Sigmoid colon (tissue), 7 donors: ENCODE data around the gene CENPO. TPM values are rescaled to one million over a fixed set of nuclear protein-coding genes. Genes with fewer than 3 reads are reported as not detected.
A peak's percentile ranks its signal among the peaks of the same experiment; 100 is the strongest.

Experiments
- DNase-seq: peaks from one replicate; pipeline ENCODE4 v3.0.0-alpha.2; 2019
- H3K27ac ChIP-seq, 4 donors: fragments of 200-600 bp; sonication (generic); one replicate each; pipeline ENCODE4 v1.5.1; 2016 to 2019; ENCODE audit warnings: mild to moderate bottlenecking in 1 of 4
- H3K27me3 ChIP-seq, 3 donors: fragments of 200-600 bp; sonication (generic); one replicate each; pipeline ENCODE4 v1.5.1; 2019; ENCODE audit warnings: mild to moderate bottlenecking in 1 of 3
- H3K36me3 ChIP-seq, 4 donors: fragments of 200-600 bp; sonication (generic); one replicate each; pipeline ENCODE4 v1.5.1; 2016 to 2019
- H3K4me1 ChIP-seq, 4 donors: fragments of 200-600 bp; sonication (generic); one replicate each; pipeline ENCODE4 v1.5.1; 2017 to 2019
- H3K4me3 ChIP-seq, 4 donors: fragments of 200-600 bp; sonication (generic); one replicate each; pipeline ENCODE4 v1.5.1; 2017 to 2019; ENCODE audit warnings: mild to moderate bottlenecking in 2 of 4, moderate library complexity in 1 of 4
- H3K9me3 ChIP-seq, 4 donors: fragments of 200-600 bp in 3 of 4; sonication (generic) in 3 of 4; one replicate each; pipeline versions ENCODE4 v1.5.1 to v1.6.1; 2013 to 2019
- EP300 ChIP-seq, 4 donors: sonication (generic); formaldehyde crosslinking; IDR thresholded peaks; one replicate each; pipeline ENCODE4 v1.6.1; 2017; ENCODE audit warnings: antibody characterized with exemption in 4 of 4
- POLR2A ChIP-seq, 2 donors: fragments of 450-650 bp; IDR thresholded peaks; one replicate each; pipeline ENCODE4 v1.6.1; 2016; ENCODE audit warnings: antibody characterized with exemption in 2 of 2, mild to moderate bottlenecking in 2 of 2, moderate library complexity in 2 of 2
- POLR2AphosphoS5 ChIP-seq, 4 donors: sonication (generic); formaldehyde crosslinking; IDR thresholded peaks; one replicate each; pipeline ENCODE4 v1.6.1; 2017; ENCODE audit warnings: antibody characterized with exemption in 4 of 4
- WGBS, 2 donors: extraction: QIAGEN DNeasy Blood & Tissue Kit; methylation state at CpG; one replicate each; pipeline ENCODE4 v1.1.7; 2013; 5-methylcytosine and 5-hydroxymethylcytosine counted together
- intact Hi-C: fragments of 100-400 bp; cut with DNase I; formaldehyde crosslinking; loops from one replicate; pipeline ENCODE4 v1.15.1; 2023
- polyA plus RNA-seq, 3 donors: library from polyadenylated mRNA; stranded (reverse); fragments of 200-250 nt; gene quantifications; one replicate each; pipeline ENCODE4 v1.2.3, GENCODE V29; 2013
- total RNA-seq, 4 donors: library from RNA; depleted of rRNA; stranded (reverse); fragments of >200 nt; gene quantifications; one replicate each; pipeline ENCODE4 v1.1.0, GENCODE V29; 2016
- TF ChIP-seq, protein P1 (sequence below), 4 experiments: fragments of 450-650 bp in 3 of 4; fragments of 200-600 bp in 1 of 4; IDR thresholded peaks; one replicate each; pipeline ENCODE4 v1.5.1; 2016 to 2019; ENCODE audit warnings: antibody characterized with exemption in 4 of 4, mild to moderate bottlenecking in 3 of 4, moderate library complexity in 2 of 4
- donor health status: healthy with polysubstance abuse.
- donor health status: Bipolar disorder and iron deficiency.
- donor health status: healthy.

Gene CENPO
- total and polyA plus RNA-seq, 7 donors = 0.49 to 10.4 (median 4.9) TPM

- H3K36me3 ChIP-seq = no peaks in the 10 kb centered on the region
- WGBS, 2 donors = 94 to 97% methylated on average over 5 of the region's 5 CpGs
- no peak for DNase-seq
- H3K27me3 ChIP-seq = no peaks in the 10 kb centered on the region
- TF ChIP-seq POLR2AphosphoS5 (IDR thresholded peaks at IDR 0.05) (no peak), POLR2A (IDR thresholded peaks at IDR 0.05) (no peak)
- H3K9me3 ChIP-seq = no peaks in the 10 kb centered on the region
- intact Hi-C loops = no loop called here
- H3K4me3 ChIP-seq = no peak overlapping the region
- peaks cover 0 to 12% (median 4%) of the 10 kb centered on the region in 4 donors for H3K4me1 ChIP-seq
- peak overlapping the region in 1 of 4 donors; percentile 11 for H3K27ac ChIP-seq
Measured at GRCh38 chr2:24870440-24870839, 77.2 kb downstream of the CENPO start.

DNA sequence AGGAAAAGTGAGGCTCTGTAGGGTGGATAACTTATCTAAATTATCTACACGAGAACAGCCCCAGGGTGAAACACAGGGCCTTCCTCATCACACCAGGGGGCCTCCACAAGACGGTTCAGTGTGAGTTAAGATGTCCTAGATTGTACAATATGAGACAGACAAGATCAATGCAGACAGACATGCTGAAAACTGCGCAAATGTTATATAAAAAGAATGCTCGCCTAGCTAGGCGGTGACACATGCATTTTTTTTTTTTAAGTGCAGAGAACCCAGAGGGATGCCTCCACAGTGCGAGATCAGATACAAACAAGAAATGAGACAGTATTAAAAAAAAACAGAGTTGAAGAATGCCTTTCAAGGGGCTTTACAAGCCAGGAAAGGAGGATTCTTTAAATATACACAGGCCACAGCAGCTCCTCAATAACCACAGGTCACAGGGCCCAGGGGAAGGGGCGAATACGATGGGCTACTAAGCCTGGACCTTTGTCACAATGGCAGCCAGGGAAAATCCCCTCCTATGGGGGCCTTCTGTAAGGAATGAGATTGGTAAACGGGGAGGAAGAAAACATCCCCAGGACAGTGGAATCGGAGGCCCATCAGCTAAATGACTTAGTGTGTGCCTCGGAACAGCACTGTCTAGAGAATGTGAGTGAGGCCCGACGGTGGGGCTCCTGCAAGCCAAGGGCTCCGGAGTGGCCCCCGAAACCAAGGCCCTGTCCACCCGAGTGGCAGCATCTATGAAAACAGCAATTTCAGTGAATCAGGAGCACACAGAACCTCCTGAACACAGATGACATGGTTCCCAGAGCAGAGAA lies 77.9 kb downstream of the CENPO start:
- Histone ChIP-seq H3K36me3 (no peaks in the 10 kb centered on the region), H3K27me3 (no peaks in the 10 kb centered on the region), H3K9me3 (no peaks in the 10 kb centered on the region), H3K4me1 (peaks cover 0 to 12% (median 4%) of the 10 kb centered on the region in 4 donors), H3K27ac (peak overlapping the region in 3 of 4 donors; percentile 11 to 33 (median 25)), H3K4me3 (no peak overlapping the region)
- WGBS, 2 donors = 89 to 91% methylated on average over 16 of the region's 16 CpGs
- intact Hi-C loops = no loop called here
- no peak for DNase-seq
- TF ChIP-seq, protein P1, sequence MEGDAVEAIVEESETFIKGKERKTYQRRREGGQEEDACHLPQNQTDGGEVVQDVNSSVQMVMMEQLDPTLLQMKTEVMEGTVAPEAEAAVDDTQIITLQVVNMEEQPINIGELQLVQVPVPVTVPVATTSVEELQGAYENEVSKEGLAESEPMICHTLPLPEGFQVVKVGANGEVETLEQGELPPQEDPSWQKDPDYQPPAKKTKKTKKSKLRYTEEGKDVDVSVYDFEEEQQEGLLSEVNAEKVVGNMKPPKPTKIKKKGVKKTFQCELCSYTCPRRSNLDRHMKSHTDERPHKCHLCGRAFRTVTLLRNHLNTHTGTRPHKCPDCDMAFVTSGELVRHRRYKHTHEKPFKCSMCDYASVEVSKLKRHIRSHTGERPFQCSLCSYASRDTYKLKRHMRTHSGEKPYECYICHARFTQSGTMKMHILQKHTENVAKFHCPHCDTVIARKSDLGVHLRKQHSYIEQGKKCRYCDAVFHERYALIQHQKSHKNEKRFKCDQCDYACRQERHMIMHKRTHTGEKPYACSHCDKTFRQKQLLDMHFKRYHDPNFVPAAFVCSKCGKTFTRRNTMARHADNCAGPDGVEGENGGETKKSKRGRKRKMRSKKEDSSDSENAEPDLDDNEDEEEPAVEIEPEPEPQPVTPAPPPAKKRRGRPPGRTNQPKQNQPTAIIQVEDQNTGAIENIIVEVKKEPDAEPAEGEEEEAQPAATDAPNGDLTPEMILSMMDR (IDR thresholded peaks at IDR 0.05) = no peak
- TF ChIP-seq EP300 (IDR thresholded peaks at IDR 0.05) (no peak), POLR2A (IDR thresholded peaks at IDR 0.05) (no peak), POLR2AphosphoS5 (IDR thresholded peaks at IDR 0.05) (no peak)

DNA sequence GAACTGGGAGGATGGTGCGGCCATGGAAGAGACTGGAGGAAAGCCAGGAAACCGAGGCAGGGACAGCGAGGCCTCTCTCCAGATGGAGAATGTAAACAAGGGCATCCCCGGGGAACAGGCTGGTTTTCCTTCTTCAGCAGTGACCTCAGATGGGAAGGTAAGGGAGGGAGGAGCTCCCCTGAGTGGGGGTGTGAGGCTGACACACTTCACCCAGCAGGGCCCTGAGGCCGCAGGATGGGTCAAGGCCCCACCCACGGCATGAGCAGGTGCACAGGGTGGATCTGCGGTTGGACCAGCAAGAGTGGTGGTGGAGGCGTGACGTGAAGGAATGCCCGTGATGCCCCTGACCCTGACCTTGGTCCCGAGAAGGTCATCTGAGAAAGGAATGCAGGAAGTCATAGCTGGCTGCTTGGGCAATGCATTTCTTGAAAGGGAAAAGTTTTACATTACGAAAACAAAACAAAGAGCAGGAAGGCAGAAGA lies 78.7 kb downstream of the CENPO start:
- Histone ChIP-seq H3K36me3 (no peaks in the 10 kb centered on the region), H3K4me1 (peaks cover 0 to 12% (median 4%) of the 10 kb centered on the region in 4 donors), H3K27me3 (no peaks in the 10 kb centered on the region), H3K4me3 (no peak overlapping the region), H3K27ac (peak overlapping the region; percentile 15 to 74 (median 28)), H3K9me3 (no peaks in the 10 kb centered on the region)
- no peak for DNase-seq
- WGBS, 2 donors = 78% methylated on average over 12 of the region's 12 CpGs
- intact Hi-C loops = no loop called here
- TF ChIP-seq EP300 (IDR thresholded peaks at IDR 0.05) (no peak), POLR2AphosphoS5 (IDR thresholded peaks at IDR 0.05) (peak in 1 of 4 donors; percentile 11)

Other genes with a start within 250 kb of the CENPO start
- 10 to 100 TPM; 10.5 to 36.0 (median 14.2) TPM for gene PTRHD1, start within 50 bp of the CENPO start, total RNA-seq
- gene PTRHD1, start within 50 bp of the CENPO start, polyA plus RNA-seq = 10 to 100 TPM; 35.5 to 56.4 (median 55.3) TPM
- gene ADCY3, start 126.8 kb downstream of the CENPO start, total RNA-seq = 10 to 100 TPM; 17.5 to 43.8 (median 22.5) TPM
- 10 to 100 TPM in 1 of 3 donors, 1 to 10 TPM in 2; 3.5 to 38.9 (median 4.8) TPM for gene ADCY3, start 126.8 kb downstream of the CENPO start, polyA plus RNA-seq
- gene DNAJC27, start 178.5 kb downstream of the CENPO start, total RNA-seq = 10 to 100 TPM in 1 of 4 donors, 1 to 10 TPM in 3; 6.3 to 12.5 (median 7.8) TPM
- 1 to 10 TPM in 2 of 3 donors, under 1 TPM in 1; 0.60 to 3.3 (median 1.6) TPM for gene DNAJC27, start 178.5 kb downstream of the CENPO start, polyA plus RNA-seq
- gene EFR3B, start 248.7 kb downstream of the CENPO start, total RNA-seq = 1 to 10 TPM in 3 of 4 donors, under 1 TPM in 1; 0.49 to 1.9 (median 1.6) TPM
- under 1 TPM; under 0.01 to 0.50 (median 0.23) TPM for gene EFR3B, start 248.7 kb downstream of the CENPO start, polyA plus RNA-seq